GM18508 (cell line): ENCODE measurements around the gene STOX1.
"Not testable (repeated sequence)": the region's sequence is repeated elsewhere in the genome, so short reads cannot be mapped to it uniquely, and the experiment has no call there.

Experiments used
- ATAC-seq: cut with Tn5 transposase; IDR thresholded peaks from one replicate; pipeline ENCODE4 v1.9.1; 2021; ENCODE audit warnings: moderate number of reproducible peaks; ENCODE audit not compliant: insufficient read depth, unreplicated experiment

STOX1 gene

GRCh38 chr10:68828083-68828601, 811 bp downstream of the STOX1 start:
- ATAC-seq: not testable (repeated sequence)

- no peak for ATAC-seq
Measured at GRCh38 chr10:68828833-68829232, 1.5 kb downstream of the STOX1 start.

GRCh38 chr10:68829521-68829920, 2.2 kb downstream of the STOX1 start:
- no peak for ATAC-seq

- ATAC-seq: no peak
Measured at GRCh38 chr10:68829952-68830351, 2.6 kb downstream of the STOX1 start.

- ATAC-seq: no peak
Measured at GRCh38 chr10:68831961-68832455, 4.7 kb downstream of the STOX1 start.

- ATAC-seq: no peak
Measured at GRCh38 chr10:68832601-68833000, 5.3 kb downstream of the STOX1 start.

- ATAC-seq: no peak
Measured at GRCh38 chr10:68837626-68838322, 10.4 kb downstream of the STOX1 start.

GRCh38 chr10:68840650-68841049, 13.3 kb downstream of the STOX1 start:
- not testable (repeated sequence) for ATAC-seq

- no peak for ATAC-seq
Measured at GRCh38 chr10:68848281-68848680, 20.9 kb downstream of the STOX1 start.

GRCh38 chr10:68848806-68849205, 21.5 kb downstream of the STOX1 start:
- no peak for ATAC-seq

- no peak for ATAC-seq
Measured at GRCh38 chr10:68856352-68856751, 29.0 kb downstream of the STOX1 start.

GRCh38 chr10:68857005-68857404, 29.7 kb downstream of the STOX1 start:
- ATAC-seq: no peak

- ATAC-seq: no peak
Measured at GRCh38 chr10:68861253-68861652, 33.9 kb downstream of the STOX1 start.

- ATAC-seq: no peak
Measured at GRCh38 chr10:68864611-68865010, 37.3 kb downstream of the STOX1 start.

- ATAC-seq: not testable (repeated sequence)
Measured at GRCh38 chr10:68868173-68868572, 40.8 kb downstream of the STOX1 start.

- no peak for ATAC-seq
Measured at GRCh38 chr10:68869623-68870022, 42.3 kb downstream of the STOX1 start.

GRCh38 chr10:68870061-68870460, 42.7 kb downstream of the STOX1 start:
- no peak for ATAC-seq

GRCh38 chr10:68870545-68871104, 43.3 kb downstream of the STOX1 start:
- no peak for ATAC-seq

- ATAC-seq: no peak
Measured at GRCh38 chr10:68871105-68871711, 43.9 kb downstream of the STOX1 start.

- ATAC-seq: no peak
Measured at GRCh38 chr10:68871731-68872342, 44.5 kb downstream of the STOX1 start.
